Measurements from ENCODE around the gene IL4.
"Not testable (repeated sequence)": the region's sequence is repeated elsewhere in the genome, so short reads cannot be mapped to it uniquely, and the experiment has no call there.

IL4 gene

DNA sequence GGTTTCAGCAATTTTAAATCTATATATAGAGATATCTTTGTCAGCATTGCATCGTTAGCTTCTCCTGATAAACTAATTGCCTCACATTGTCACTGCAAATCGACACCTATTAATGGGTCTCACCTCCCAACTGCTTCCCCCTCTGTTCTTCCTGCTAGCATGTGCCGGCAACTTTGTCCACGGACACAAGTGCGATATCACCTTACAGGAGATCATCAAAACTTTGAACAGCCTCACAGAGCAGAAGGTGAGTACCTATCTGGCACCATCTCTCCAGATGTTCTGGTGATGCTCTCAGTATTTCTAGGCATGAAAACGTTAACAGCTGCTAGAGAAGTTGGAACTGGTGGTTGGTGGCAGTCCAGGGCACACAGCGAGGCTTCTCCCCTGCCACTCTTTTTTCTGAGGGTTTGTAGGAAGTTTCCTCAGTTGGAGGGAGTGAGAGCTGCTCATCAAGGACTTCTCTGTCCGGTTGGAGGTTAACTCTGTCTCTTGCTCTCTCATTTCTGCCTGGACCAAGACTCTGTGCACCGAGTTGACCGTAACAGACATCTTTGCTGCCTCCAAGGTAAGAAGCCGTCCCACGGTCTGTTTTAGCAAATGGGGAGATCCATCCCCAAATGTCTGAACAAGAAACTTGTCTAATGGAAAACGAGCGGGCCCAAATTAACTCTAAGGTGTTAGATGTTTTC, at the start of gene IL4:
Gene IL4 (plus strand): TSS at position 51 of the 692 bp plus-strand sequence. CDS start 62 bp downstream, at position 113.
- DNase-seq: no peak

GRCh38 chr5:132627470-132627869, 46.3 kb upstream of the IL4 start:
- no peak for DNase-seq

DNA sequence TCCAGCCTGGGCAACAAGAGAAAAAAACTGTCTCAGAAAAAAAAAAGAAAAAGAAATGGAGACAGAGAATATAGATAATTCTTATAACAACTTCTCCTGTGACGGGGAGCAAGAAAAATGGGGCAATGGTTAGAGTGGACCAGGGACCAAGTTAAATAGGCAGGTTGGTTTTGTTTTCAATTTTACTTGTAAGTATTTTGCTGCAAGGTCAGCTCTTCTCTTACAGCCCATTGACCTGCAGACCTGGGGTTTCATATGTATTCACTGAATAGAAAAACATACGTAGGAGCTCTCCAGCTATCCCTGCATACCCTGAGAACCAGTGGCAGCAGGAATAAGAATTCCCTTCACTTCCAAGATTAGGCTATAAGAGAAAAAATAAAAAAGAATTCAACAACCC, 45.0 kb upstream of the IL4 start:
- DNase-seq: no peak

DNA sequence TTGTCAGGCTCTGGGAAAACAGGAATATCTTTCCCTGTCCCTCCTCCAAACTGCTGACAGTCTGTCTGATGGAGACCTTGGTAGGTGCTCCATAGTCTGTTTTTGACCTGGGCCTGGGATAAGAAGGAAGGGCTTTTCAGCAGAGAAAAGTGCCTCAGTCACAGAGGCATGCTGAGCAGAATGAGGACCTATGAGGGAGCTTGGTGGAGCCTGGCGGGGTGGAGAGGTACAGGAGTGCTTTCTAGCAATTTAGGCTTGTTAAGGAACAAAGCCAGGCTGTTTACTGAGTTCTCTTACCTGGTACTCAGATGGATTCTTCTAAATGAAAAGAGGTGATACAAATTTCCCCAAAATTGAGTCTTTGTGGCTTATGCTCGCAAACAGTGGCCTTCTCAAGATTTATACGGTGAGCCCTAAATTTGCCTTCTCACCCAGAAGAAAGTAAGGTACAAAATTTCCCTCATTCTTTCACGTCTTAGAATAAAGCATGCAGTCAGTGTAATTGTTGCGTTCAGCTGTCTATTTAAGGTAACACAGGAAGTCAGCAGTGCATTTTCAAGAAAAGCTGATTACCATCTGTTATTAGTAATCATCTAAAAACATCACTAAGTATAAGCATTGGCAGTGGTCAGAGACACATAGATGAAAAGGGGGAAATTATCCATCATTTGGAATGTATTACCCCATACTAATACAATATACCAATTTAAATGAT, 44.4 kb upstream of the IL4 start:
- DNase-seq: no peak

GRCh38 chr5:132633587-132633986, 40.2 kb upstream of the IL4 start:
- not testable (repeated sequence) for DNase-seq

DNA sequence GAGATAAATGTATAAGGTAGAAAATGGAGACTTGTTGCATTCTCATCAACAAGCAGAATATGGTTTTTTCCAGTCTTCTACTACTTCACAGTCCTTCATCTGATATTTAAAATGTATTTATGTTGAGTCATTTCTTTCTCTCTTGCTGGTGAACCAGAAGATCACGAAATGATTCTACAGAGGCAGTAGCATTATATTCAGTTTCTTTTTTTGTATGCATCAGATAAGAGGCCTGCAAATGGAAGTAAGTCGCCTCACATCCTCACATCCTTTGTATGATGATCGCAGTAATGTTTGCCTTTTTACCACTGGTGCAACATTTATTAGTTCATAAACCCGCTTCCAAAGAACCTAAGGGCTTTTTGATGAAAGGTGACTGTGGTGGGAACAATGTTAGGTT, 37.9 kb upstream of the IL4 start:
- DNase-seq: no peak

- no peak for DNase-seq
Measured at GRCh38 chr5:132637241-132637640, 36.5 kb upstream of the IL4 start.

DNA sequence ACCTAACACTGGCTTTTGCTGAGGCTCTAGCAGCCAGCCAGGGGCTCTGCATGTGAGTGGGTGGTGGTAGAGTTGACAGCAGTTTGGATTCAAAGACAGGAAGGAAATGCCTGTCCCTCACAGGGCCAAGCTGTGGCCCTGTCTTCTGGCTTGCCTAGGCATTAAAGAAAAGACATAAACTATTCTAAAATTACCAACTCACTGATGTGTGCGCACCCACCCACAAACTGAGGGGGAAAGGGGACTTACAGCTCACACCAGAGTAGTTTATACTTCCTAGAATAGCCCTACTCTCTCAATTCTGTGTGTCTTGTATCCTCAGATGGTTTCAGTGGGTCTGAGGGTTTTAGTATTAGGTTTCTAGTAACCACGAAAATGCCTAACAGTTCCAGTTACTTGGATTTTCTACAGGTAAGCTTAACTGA, 34.1 kb upstream of the IL4 start:
- no peak for DNase-seq

DNA sequence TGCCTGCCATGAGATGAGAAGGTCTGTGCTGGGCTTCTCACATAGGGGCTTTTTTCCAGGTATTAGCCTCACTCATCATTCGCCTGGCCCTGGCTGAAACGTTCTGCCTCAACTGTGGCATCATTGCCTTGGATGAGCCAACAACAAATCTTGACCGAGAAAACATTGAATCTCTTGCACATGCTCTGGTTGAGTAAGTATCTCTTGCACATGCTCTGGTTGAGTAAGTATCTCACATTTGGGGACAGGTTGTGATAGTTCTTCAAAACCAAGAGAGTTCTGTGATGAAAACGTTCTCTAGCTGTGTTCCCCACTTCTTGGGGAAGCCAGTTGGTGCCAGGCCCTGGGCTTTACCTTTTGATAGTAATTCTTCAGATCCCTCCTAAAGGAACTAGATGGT, 33.2 kb upstream of the IL4 start:
- no peak for DNase-seq

- DNase-seq: no peak
Measured at GRCh38 chr5:132641241-132641723, 32.5 kb upstream of the IL4 start.

DNA sequence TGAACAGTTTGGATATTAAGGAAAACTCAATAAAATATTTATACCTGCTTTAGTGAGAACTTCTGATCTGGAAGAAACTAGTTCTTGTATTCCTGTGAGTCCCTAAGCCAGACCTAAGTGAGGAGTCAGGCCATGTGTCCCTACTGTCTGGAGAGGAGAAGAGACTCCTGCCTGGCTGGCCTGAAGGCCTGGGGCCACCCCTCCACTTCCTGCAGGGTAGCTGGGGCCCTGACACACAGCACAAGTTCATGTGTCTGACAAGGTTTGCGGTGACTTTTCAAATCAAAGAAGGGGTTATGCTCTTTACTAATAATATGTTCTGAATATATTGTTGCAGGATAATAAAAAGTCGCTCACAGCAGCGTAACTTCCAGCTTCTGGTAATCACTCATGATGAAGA, 31.9 kb upstream of the IL4 start:
- no peak for DNase-seq

DNA sequence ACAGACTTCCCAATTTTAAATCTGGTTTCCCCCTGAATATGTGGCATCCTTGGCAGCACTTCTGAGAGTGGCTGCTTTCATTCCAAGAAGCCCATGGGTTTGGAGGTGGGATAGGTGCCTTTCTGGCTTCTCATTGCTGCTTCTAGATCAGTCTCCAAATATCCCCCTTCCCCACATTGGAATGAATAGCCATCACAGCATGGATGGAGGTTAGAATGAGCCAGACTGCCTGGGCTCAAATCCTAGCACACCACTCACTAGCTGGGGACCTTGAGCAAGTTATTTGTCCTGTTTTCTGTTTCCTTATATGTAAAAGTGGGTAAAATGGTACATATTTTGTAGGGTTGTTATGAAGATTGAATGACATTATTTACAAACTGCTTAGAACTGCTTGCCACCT, 29.6 kb upstream of the IL4 start:
- DNase-seq: no peak

DNA sequence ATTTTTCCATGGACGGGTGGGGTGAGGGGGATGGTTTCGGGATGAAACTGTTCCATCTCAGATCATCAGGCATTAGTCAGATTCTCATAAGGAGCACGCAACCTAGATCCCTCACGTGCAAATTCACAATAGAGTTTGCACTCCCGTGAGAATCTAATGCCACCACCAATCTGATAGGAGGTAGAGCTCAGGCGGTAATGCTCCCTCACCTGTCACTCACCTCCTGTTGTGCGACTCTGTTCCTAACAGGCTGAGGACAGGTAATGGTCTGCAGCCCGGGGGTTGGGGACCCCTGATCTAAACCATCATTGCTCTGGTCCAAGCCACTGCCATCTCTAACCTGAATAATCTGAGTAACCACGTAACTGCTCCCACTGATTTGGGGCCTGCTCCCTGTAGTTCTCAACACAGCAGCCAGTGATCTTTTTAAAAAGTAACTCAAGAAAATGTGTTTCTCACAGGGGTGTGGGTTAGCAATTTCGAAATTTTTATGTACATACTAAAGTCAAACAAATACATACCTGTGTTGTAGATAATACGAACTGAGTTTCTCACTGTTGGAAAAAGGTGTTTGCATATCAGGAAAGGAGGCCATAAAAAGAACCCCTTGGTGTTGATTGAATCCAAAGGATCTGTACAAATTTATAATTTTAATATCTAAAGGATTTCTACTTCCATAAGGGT, 27.1 kb upstream of the IL4 start:
- no peak for DNase-seq

DNA sequence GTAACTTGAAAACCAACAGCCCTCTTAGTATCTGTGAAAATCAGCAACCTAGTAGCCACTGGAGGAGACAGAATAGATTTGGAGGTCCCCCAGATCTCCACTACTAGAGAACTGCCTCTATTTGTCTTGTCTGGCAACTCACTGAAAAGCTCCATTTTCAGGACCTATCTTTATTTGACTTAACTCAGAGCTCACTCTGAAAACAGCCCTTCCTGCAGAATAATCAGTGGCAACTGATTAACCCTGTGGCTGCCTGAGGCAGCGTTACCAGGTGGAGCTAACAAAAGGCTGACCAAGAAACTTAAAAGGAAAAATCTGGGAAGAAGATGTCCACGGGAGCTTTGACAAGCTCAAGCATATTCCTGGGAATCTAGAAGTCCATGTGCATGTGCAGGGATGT, 26.3 kb upstream of the IL4 start:
- DNase-seq: no peak

DNA sequence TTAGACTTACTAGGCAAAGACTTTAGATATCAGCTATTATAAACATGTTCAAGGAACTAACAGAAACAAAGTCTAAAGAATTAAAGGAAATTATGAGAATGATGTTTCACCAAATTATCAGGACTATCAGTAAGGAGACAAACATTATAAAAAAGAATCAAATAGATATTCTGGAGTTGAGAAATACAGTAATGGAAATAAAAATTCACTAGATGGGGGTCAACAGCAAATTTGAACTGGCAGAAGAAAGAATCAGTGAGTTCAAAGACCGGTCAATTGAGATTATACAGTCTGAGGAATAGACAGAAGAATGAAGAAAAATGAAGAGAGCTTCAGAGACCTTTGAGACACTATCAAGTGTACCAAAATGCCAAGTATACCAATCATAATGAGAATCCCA, 25.4 kb upstream of the IL4 start:
- no peak for DNase-seq

DNA sequence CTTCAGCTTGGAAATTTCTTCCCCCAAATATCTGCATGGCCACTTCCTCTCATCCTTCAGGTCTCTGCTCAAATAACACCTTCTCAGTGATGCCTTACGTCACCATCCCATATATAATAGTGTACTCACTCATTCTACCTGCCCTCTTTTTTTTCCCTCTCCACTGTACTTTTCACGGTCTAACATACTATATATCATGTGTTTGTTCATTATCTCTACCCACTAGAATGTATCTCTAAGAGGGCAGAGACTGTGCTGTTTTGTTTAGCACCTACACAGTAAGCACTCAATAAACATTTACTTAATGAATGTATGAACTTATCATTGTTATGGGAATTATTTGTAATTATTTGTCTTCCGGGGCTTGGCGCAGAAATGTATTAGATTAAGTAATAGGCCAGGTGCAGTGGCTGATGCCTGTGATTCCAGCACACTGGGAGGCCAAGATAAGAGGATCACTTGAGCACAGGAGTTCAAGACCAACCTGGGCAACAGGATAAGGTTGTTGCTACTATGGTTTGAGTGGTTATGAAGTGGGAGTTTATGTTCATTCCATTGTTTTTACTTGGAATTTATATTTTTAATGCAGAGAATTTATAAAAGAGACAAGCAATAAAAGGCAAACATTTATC, 21.8 kb upstream of the IL4 start:
- no peak for DNase-seq

DNA sequence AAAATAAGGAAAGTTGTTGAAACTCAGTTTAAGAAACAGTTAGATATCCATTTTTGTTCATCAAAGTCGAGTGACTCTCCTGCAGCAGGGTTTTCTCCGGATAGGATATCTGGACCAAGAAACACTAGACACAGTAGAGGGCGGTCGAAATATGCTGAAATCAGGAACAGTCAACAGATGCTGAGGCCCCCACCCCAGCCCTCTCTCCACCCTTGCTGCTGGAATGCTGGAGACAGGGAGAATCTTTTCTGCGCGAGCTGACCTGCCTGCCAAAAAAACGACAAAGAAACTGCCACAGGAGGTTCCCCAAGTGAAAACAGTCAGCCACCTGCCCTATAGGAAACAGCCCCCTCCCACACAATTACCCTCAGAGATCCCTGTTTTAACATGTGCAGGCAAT, 20.1 kb upstream of the IL4 start:
- DNase-seq: no peak

DNA sequence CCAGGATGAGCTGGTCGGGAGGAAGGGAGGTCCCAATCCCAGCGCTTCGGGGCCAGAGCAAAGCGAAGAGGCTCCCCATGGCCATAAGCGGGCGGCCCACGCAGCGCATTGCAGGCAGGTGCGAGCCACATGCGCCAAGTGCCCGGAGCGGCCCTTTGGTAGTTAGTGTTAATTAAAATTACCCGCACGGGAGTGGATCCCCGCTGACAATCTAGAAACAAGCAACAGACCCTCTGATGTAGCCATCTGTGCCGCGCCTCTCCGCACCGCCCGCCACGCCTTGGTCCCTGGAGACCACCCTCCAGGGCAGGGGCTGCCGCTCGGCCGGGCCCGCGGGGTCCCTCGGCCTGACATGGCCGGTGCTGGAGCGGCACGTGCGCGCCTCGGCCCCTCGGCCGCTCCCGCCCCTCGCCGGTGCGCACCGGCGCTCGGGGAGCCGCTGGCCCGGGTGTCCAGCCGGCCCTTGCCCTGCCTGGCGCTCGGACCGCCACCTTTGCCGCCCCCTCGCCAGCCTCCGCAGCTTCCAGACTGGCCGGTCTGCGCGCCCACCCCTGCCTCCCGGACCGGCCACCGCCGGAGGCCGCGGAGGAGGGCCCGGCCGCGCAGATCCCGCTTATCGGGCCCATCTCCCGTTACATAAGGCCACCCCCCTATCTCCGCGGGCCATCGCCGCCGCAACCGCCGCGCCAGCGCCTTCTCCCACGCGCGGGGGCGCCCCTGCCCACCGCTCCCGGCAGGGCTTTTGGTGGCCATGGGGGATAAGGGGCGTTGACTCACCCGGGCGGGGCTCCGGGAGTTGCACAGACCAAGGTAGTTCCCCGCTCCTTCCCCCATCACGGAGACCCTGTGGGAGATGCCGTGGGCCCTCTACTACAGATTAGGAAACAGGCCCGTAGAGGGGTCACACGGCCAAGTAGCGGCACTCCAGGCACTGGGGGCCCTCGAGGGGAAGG, 17.7 kb upstream of the IL4 start:
- peak; percentile 35 for DNase-seq

GRCh38 chr5:132656774-132657355, 16.9 kb upstream of the IL4 start:
- DNase-seq: no peak

- no peak for DNase-seq
Measured at GRCh38 chr5:132657676-132658380, 16.0 kb upstream of the IL4 start, which contains the start of gene IL13. Gene IL13, plus strand, starts transcription at chr5:132658173. Its CDS starts 14 bp downstream, at chr5:132658187.

All from CD4-positive, alpha-beta T cell treated with Interleukin-6 for 4 hours (primary cell).